ENCODE results near the gene KLHL14.
"Not testable (repeated sequence)": the region's sequence is repeated elsewhere in the genome, so short reads cannot be mapped to it uniquely, and the experiment has no call there.

The KLHL14 gene

GRCh38 chr18:32637659-32638058, 135.2 kb downstream of the KLHL14 start:
- not testable (repeated sequence) for DNase-seq (ENCODE audit: low read depth in 2 of 2)

GRCh38 chr18:32637226-32637625, 135.6 kb downstream of the KLHL14 start:
- DNase-seq (ENCODE audit: low read depth in 2 of 2) = no peak

DNA sequence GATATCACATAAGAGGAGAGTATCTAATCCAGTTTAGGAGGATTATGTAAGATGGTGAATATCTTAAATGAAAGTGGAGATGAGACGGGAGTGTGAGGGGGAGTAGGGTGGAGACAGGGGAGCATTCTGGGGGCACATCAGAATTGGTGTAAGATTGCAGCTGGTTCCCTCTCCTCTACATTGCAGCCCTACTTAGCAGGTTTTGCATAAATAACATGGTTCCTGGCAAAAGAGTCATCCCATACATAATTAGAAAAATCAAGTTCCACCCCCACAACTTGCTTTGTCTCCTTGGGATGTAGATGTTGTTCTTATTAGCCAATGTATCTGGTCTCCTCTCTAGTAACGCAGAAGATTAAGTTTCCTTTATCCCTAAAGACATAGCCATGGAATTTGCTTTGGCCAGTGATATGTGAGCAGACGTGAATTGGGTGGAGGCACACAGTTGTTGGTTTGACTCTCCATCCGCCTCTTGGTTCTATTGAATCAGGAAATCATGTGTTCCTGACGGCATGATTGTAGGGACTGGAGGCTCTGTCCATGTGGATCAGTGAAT, 137.9 kb downstream of the KLHL14 start:
- no peak for DNase-seq (ENCODE audit: low read depth in 2 of 2)

- DNase-seq (ENCODE audit: low read depth in 2 of 2) = no peak
Observed at GRCh38 chr18:32629981-32630700, 142.7 kb downstream of the KLHL14 start.

DNA sequence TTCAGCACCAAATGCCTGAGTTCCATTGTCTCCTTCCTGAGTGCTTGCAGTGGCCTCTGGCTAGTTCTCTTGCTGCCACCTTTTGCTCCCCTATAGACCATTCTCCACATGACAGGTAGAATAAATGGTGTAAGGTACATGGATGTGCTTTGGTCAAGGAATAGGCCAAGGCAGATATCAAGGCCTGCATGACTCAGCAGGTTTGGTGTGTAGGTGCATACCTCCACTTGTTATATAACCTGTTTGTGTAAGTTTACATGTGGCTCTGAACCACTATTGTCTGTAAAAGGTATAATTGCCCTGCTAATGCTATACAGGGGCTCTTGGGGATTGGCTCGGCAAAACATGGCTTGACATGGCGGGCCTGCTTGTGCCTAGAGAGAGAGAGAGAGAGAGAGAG, 143.5 kb downstream of the KLHL14 start:
- DNase-seq (ENCODE audit: low read depth in 2 of 2) = no peak

GRCh38 chr18:32624182-32624723, 148.6 kb downstream of the KLHL14 start:
- DNase-seq (ENCODE audit: low read depth in 2 of 2) = no peak

- DNase-seq (ENCODE audit: low read depth in 2 of 2) = no peak
Observed at GRCh38 chr18:32623563-32623962, 149.3 kb downstream of the KLHL14 start.

Measured in fibroblast of skin of left biceps (primary cell).